HG03378 (cell line): ENCODE results near the gene CFTR.
"Not testable (repeated sequence)": the region's sequence is repeated elsewhere in the genome, so short reads cannot be mapped to it uniquely, and the experiment has no call there.

Experiments
- ATAC-seq: cut with Tn5 transposase; IDR thresholded peaks from one replicate; pipeline ENCODE4 v1.9.1; 2021; ENCODE audit warnings: mild to moderate bottlenecking, moderate library complexity; ENCODE audit not compliant: unreplicated experiment

Gene CFTR

GRCh38 chr7:117493460-117493859 is 13.6 kb downstream of the CFTR start:
- ATAC-seq, result no peak

DNA sequence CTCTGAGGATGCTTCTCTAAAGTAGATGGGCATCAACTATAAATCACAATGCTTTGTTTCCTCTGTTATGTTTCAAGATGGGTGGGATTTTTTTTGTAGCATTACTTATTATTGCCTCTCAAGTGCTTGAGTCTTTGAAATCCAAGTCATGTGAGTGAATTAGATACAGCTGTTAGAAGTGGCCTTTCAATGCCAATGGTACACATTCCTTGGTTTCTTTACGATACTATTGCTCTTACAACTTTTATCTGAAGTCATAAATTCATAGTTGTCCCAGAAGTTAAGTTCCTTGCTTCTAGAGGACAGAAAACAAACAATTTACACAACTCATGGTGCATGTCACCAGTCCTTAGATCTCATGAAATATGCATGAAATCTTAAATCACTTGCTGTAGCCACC is 15.5 kb downstream of the CFTR start:
- no peak for ATAC-seq

- ATAC-seq, result no peak
Observed at GRCh38 chr7:117502331-117502730, 22.5 kb downstream of the CFTR start.

DNA sequence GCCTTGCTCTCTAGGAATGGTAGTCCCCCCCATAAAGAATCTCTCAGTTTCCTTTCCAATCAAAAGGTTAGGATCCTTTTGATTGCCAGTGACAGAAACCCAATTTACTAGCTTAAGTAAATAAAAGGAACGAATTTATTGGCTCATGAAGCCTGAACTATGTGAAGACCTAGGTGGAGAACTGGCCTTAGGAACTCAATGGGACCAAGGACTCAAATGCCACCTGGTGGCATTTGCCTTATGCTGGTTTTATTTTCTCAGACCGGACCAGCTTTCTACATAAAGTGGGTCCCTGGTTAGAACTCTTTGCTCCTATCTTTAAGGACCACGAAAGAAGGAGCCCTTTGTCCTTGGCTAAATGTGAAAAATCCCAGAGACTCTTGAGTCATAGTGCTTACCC is 25.4 kb downstream of the CFTR start:
- ATAC-seq, result no peak

DNA sequence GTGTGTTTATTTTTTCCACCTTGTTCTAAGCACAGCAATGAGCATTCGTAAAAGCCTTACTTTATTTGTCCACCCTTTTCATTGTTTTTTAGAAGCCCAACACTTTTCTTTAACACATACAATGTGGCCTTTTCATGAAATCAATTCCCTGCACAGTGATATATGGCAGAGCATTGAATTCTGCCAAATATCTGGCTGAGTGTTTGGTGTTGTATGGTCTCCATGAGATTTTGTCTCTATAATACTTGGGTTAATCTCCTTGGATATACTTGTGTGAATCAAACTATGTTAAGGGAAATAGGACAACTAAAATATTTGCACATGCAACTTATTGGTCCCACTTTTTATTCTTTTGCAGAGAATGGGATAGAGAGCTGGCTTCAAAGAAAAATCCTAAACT is 28.9 kb downstream of the CFTR start:
- no peak for ATAC-seq

- ATAC-seq, result not testable (repeated sequence)
Observed at GRCh38 chr7:117517194-117517593, 37.4 kb downstream of the CFTR start.

- no peak for ATAC-seq
Observed at GRCh38 chr7:117530390-117530789, 50.6 kb downstream of the CFTR start.

GRCh38 chr7:117531595-117532244 is 51.9 kb downstream of the CFTR start:
- ATAC-seq, result no peak

GRCh38 chr7:117538053-117538452 is 58.2 kb downstream of the CFTR start:
- ATAC-seq, result no peak

DNA sequence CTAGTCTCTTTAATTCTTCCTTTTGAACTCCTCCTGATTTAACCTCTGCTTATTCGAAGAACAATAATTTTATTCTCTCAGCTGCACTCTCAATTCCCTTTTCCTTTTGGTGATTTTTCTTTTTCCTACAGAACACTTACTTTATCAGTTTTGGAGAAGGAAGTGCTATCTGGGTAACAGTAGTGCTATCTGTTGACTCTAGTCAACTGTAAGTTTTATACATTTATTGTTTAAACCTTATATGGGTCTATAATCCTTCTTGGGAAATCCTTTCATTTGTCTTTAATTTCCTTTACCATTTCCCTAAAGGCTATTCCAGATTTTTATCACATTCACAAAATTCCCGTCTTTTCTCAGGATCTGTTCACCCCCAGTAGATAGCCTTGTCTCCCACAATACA is 64.2 kb downstream of the CFTR start:
- no peak for ATAC-seq

DNA sequence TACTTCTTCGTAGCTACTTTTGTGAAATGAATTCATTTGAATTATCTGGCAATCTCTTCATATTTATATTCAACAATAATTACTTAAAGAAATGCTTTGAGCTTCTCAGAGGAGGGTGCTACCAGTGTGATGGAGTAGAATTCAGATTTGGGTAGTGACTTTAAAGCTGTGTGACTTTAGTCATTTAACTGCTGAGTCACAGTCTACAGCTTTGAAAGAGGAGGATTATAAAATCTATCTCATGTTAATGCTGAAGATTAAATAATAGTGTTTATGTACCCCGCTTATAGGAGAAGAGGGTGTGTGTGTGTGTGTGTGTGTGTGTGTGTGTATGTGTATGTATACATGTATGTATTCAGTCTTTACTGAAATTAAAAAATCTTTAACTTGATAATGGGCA is 68.2 kb downstream of the CFTR start:
- no peak for ATAC-seq

DNA sequence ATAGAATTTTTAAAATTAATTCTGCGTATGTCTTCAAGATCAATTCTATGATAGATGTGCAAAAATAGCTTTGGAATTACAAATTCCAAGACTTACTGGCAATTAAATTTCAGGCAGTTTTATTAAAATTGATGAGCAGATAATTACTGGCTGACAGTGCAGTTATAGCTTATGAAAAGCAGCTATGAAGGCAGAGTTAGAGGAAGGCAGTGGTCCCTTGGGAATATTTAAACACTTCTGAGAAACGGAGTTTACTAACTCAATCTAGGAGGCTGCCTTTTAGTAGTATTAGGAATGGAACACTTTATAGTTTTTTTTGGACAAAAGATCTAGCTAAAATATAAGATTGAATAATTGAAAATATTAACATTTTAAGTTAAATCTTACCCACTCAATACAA is 70.8 kb downstream of the CFTR start:
- ATAC-seq, result no peak

DNA sequence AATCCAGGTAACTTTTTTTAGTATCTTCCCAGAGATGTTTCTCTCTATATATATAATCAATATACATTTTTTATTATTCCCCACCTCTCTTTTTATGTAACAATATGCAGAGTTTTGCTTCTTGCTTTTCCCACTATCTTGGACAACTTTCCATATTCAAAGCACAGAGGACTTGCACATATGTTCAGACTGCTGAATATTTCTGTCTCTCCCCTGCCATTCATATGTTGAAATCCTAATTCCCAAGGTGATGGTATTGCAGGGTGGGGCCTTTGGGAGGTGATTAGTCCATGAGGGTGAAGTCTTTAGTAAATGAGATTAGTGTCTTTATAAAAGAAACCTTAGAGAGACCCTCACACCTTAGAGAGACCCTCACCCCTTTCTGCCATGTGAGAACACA is 72.8 kb downstream of the CFTR start:
- no peak for ATAC-seq

- no peak for ATAC-seq
Observed at GRCh38 chr7:117555260-117555659, 75.4 kb downstream of the CFTR start.

GRCh38 chr7:117559391-117559790 is 79.6 kb downstream of the CFTR start:
- no peak for ATAC-seq

DNA sequence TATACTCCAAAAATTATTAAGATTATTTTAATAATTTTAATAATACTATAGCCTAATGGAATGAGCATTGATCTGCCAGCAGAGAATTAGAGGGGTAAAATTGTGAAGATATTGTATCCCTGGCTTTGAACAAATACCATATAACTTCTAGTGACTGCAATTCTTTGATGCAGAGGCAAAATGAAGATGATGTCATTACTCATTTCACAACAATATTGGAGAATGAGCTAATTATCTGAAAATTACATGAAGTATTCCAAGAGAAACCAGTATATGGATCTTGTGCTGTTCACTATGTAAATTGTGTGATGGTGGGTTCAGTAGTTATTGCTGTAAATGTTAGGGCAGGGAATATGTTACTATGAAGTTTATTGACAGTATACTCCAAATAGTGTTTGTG is 80.2 kb downstream of the CFTR start:
- ATAC-seq, result no peak

DNA sequence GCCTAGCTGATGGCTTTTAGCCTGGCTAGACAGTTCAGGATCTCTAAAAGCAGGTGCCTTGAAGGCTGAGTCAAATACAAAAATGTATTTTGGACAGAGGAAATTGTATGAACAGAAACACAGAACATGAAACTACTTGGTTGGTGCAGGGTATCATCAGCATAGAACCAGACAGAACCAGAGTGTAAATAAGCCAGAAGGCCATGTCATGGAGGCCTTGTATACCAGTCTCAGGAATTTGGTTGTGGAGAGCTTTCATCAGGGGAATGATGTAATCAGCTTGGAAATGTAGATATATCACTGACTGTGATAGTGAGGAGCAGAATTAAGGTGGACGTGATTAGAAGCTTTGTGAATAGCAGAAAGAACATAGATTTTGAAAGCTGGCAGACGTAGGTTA is 82.9 kb downstream of the CFTR start:
- no peak for ATAC-seq

DNA sequence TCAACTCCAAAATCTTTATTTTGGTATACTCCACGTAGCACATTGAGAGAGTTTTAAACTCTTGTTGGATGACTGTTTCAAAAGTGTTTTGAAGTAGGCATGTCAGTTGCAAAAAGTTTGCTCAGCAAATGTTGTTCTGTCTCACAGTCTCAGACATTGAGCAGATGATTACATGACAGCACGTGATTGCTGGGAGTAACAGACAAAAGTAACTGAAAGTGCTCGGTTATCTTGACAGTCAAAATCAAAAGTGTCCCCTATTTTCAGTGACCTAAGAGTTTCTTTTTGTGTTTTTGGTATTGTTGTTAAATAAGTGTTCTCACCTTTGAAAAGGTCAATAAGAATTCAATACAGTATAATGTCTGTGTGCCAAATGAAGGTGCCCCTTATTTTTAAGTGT is 84.3 kb downstream of the CFTR start:
- ATAC-seq, result no peak

GRCh38 chr7:117564627-117565026 is 84.8 kb downstream of the CFTR start:
- ATAC-seq, result no peak

DNA sequence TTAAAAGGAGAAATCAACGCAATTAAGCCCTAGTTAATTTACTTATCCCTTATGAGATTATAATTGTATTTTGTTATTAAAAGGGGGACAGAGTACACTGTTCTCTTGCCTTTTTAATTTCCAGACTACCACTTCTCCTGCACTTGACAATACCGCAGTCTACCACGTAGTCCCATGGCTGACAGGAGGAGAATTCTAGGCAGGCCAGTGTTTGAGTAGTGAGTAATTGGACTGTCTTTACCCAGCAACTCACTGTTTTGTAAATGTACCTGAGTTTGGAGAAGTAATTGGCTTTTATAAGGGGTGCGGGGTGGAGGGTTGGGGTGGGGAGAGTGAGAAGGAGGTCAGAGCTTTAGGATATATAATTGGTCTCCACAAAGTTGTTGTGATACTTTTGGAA is 85.4 kb downstream of the CFTR start:
- no peak for ATAC-seq

DNA sequence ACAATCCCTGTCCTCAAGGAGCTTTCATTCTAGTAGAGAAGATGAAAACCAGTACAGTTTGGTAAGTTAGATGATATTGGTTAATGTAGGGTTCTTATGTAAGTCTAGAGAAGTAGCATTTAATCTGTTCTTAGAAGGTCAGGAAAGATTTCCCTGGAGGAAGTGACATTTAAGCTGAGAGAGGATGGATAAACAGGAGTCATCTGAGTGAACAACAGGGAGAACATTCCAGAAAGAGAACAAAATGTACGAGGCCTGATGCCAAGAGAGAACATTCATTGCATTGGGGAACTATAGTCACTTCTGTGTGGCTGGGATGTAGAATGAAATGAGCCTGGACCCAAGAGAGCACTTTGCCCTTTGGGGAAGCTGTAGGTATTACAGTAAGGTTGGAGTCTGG is 88.0 kb downstream of the CFTR start:
- no peak for ATAC-seq

- no peak for ATAC-seq
Observed at GRCh38 chr7:117572856-117573620, 93.2 kb downstream of the CFTR start.

- ATAC-seq, result no peak
Observed at GRCh38 chr7:117581424-117581823, 101.6 kb downstream of the CFTR start.
